SK-N-SH (cell line): ENCODE data around the gene TUBA1B.

Experiments
- CTCF ChIP-seq: fragments of 200-600 bp; sonication (generic); IDR thresholded peaks from 2 replicates; pipeline ENCODE4 v1.6.1; 2017; ENCODE audit warnings: antibody characterized with exemption, mild to moderate bottlenecking, moderate library complexity
- ELF1 ChIP-seq: IDR thresholded peaks from 2 replicates; pipeline ENCODE4 v1.4.0; 2012
- EP300 ChIP-seq, 2 experiments: IDR thresholded peaks; 2 replicates each; pipeline versions ENCODE4 v1.4.0 to v1.6.1; 2012; ENCODE audit warnings: borderline replicate concordance in 1 of 2, low read depth in 1 of 2, low read length in 1 of 2
- EZH2phosphoT487 ChIP-seq: fragments of 200-600 bp; sonication (generic); IDR thresholded peaks from 2 replicates; pipeline ENCODE4 v1.6.1; 2017; ENCODE audit warnings: low read depth, mixed run types, mild to moderate bottlenecking, antibody characterized with exemption, moderate library complexity, borderline replicate concordance
- GABPA ChIP-seq: IDR thresholded peaks from 2 replicates; pipeline ENCODE4 v1.4.0; 2012; ENCODE audit warnings: low read depth, mild to moderate bottlenecking
- IRF3 ChIP-seq: fragments of 150-350 bp; IDR thresholded peaks from 2 replicates; pipeline ENCODE4 v1.6.1; 2016; ENCODE audit warnings: mild to moderate bottlenecking, low read depth, low read length
- REST ChIP-seq: IDR thresholded peaks from 2 replicates; pipeline ENCODE4 v1.6.1; 2012; ENCODE audit warnings: mild to moderate bottlenecking, low read depth, low read length, moderate library complexity
- TCF12 ChIP-seq: IDR thresholded peaks from 2 replicates; pipeline ENCODE4 v1.4.0; 2012
- TF ChIP-seq, protein P1 (sequence below): IDR thresholded peaks from 2 replicates; pipeline ENCODE4 v1.4.0; 2012; ENCODE audit warnings: low read depth, borderline replicate concordance
- TF ChIP-seq, protein P2 (sequence below): fragments of 150-350 bp; IDR thresholded peaks from 2 replicates; pipeline ENCODE4 v1.6.1; 2017; ENCODE audit warnings: antibody characterized with exemption, low read length, low read depth, borderline replicate concordance
- TF ChIP-seq, protein P3 (sequence below): IDR thresholded peaks from 2 replicates; pipeline ENCODE4 v1.4.0; 2012; ENCODE audit warnings: low read depth

DNA sequence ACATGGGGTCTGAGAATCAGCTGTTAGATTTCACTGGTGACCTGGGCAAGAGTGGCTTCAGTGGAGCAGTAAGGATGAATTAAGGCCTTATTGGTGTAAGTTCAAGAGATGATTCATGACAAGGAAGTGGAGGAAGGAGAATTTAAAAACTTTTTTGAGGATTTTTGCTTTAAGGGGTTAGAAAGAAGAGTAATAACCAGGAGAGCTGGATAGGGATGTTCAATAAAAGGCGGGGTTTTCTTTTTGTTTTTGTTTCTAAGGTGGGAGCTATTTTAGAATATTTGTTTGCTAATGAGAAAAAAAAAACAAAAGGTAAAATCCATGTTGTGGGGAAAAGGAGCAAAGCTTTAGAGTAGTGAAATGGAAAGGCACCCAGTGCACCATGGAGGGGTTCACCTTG, 15.2 kb upstream of the TUBA1B start:
- TF ChIP-seq CTCF (no peak), EP300 (IDR thresholded peaks at IDR 0.05; ENCODE audit: borderline replicate concordance in 1 of 2, low read depth in 1 of 2, low read length in 1 of 2) (no peak), IRF3 (no peak), TCF12 (no peak), REST (no peak), ELF1 (no peak), EZH2phosphoT487 (no peak), GABPA (no peak)
- TF ChIP-seq, protein P1, sequence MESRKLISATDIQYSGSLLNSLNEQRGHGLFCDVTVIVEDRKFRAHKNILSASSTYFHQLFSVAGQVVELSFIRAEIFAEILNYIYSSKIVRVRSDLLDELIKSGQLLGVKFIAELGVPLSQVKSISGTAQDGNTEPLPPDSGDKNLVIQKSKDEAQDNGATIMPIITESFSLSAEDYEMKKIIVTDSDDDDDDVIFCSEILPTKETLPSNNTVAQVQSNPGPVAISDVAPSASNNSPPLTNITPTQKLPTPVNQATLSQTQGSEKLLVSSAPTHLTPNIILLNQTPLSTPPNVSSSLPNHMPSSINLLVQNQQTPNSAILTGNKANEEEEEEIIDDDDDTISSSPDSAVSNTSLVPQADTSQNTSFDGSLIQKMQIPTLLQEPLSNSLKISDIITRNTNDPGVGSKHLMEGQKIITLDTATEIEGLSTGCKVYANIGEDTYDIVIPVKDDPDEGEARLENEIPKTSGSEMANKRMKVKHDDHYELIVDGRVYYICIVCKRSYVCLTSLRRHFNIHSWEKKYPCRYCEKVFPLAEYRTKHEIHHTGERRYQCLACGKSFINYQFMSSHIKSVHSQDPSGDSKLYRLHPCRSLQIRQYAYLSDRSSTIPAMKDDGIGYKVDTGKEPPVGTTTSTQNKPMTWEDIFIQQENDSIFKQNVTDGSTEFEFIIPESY: no peak
- TF ChIP-seq, protein P2, sequence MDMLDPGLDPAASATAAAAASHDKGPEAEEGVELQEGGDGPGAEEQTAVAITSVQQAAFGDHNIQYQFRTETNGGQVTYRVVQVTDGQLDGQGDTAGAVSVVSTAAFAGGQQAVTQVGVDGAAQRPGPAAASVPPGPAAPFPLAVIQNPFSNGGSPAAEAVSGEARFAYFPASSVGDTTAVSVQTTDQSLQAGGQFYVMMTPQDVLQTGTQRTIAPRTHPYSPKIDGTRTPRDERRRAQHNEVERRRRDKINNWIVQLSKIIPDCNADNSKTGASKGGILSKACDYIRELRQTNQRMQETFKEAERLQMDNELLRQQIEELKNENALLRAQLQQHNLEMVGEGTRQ: no peak
- TF ChIP-seq, protein P3, sequence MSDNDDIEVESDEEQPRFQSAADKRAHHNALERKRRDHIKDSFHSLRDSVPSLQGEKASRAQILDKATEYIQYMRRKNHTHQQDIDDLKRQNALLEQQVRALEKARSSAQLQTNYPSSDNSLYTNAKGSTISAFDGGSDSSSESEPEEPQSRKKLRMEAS: no peak
